Measurements from ENCODE around the gene NCDN.

The NCDN gene

DNA sequence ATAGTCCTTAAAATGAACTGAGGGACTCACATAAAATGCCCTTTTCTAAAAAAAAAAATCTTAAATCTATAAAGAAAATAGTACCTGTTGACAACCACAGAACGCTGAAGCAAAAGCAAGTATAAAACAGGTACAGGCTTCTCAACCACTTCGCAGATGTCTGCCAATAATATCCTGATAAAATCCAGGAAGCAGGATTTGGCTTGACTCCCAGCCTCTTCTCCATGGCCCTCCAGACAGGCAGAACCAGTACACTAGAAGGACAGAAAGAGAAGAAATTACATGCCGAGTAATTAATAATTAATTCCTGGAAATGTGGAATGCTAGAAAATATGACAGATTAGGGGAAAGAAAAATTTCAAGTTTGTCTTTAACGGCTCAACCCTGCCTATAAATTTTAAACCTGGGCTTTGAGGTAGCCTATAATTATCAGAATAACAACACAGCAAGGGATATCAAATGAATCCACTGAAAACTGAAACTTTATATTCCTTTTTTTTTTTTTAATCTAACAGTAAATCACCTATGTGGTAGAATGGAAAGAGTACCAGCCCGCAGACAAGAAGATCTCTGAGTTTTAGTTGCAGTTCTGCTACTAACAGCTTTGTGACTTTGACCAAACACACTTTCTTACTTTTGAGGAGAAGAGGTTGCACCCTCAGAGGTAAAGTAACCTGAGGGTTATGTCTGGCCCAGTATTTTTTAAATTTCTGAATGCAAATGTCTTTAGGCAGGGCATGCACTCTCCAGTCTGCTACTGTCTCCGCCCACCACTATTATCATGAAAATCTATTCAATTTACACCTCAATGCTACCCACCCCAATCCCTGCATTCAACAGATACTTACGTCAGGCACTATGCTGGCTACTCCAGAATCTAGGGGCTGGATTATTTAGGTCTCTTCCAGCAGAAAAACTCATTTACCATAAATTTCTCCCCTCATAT is 3.1 kb upstream of the NCDN start:
- DNase-seq (ENCODE audit: low read depth, low spot score) = no peak

DNA sequence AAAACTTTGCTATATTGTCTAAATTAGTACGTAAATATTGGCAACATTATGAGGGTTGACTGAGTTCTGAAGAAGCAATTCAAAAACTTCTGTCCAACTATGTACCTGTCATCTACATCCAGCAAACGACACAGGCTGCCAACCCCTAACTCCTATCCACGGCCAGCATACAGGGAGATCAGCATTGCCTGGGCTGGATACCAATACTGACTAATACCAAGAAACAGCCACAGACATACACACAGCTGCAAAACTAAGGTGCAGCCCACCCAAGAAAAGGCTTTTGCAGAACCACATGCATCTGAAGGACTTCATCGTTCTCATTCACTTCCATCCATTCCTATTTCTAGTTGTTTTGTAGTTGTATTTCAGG is 2.4 kb upstream of the NCDN start:
- DNase-seq (ENCODE audit: low read depth, low spot score) = no peak

DNA sequence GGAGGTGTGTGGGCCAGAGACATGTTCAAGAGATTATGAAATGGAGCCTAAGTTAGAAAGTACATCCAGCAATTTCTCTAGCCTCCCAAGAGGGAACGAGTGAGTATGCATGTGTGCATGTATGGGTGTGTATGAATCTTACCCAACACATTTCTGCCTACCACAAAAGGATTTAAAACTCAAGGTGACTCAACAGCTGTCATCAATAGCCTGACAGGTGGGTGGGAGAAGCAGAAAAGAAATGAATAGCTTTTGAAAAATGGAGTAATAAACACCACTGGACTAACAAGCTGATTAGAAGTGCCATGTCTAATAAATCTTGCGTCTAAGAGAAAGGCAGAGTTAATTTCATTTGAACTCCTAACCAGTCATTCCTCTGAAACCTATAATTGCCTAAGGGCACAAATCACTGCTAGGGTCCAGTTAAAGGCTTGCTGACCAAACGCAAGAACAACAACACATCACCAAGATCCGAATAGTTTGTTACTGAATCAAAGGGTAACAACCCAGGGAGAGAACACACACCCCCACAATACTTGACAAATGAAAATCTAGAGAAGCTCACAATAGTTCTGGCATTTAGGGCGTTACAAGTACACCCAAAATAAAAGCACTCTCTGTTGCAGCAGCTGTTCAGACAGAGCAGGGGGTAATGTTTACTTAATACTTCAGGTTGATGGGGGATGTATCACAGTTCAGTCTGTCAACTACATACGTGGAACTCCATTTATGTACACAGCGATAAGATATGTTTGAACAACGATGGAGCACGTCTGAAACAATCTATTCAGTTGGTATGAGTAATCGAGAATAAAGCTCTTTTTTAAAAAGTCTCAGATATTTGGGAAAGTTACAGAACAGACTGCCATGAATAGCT is 1.8 kb upstream of the NCDN start:
- DNase-seq (ENCODE audit: low read depth, low spot score) = no peak

DNA sequence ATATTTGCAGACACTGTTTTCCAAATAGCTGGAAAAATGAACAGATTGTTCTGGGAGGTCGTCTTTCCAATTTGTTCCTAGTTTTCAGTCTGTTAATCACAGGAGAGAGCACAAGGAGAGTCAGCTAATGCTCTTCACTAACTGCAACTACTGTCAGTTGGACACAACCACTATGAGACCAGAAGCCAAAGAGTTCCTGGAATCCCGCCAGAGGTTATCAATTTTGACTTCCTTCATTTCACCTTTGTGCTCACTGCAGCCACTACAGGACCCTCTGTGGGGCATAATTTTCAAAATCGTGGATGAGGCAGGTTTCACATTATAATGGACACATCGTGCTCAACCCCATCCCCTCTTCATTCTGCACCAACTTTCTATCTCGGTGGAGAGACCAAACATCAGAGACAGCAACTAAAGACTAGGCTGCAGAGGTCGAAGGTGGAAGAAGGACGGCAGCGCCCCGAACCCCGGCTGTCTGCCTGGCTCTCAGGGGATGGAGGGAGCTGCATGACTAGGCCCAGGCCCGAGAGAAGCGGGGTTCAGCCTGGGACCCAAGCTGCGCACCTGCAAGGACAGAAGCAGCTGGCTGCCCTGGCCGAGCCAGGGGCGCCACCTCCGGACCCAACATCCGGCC is 998 bp upstream of the NCDN start:
- DNase-seq (ENCODE audit: low read depth, low spot score) = no peak

DNA sequence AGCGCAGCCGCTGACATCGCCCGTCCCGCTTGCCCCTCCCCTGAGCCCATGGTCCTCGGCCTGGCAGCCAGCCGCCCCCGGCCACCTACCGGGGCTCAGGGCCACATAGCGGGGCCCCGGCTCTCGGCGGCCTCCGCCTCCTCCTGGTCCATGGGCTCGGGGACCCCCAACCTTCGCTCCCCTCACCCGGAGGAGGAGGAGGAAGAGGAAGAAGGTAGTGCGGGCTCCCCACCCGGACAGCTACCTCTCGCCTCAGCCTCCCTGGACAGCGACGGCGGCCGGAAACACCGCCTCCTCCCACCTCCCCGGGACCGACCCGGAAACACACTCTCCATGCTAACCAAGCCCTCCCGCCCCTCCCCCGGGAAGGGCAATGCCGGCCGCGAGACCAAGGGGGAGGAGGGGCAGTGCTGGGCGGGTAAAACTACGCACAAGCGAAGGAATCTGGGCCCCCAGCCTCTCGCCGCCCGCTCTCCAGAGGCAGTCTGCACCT is 435 bp upstream of the NCDN start, which contains the start of gene KIAA0319L:
Gene KIAA0319L, minus strand, starts transcription at position 286 of the 493 bp plus-strand sequence. CDS start 2,912 bp downstream, outside the sequence.
- DNase-seq (ENCODE audit: low read depth, low spot score) = no peak

DNA sequence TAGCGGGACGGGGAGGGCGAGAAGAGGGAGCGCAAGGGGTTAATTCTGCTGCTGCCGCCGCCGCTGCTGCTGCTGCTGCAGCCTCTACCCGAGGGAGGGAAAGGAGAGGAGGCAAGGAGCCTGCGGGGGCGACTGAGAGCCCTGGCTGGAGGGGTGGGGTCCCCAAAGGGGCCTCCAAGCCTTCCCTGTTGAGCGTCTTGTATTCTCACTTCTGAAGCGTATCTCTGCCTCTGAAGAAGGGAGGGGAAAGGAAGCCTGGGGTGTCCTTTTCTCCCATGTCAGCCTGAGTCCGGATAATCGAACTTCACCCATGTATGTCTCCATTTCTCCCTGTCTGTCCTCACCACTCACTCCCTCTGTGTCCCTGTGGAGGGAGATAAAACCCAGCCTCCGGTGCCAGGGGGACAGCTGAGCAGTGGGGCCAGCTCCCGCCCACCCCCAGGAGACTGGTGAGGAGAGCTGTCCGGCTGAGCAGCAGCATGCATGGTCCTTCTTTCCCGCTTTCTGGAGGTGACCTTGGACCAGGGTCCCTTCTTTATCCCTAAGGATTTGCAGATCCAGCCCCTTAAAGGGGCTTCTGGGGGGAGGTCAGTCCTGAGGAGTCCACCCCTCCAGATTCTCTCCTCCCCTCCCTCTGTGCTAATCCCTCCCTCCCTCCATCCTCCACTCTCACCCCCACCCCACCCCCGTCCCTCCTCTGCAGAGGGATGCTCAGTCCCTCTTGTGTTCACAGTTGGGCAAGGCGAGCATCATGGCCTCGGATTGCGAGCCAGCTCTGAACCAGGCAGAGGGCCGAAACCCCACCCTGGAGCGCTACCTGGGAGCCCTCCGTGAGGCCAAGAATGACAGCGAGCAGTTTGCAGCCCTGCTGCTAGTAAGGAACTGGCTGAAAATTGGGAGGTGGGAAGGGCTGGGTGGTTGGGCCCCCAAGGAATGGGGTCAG is 1.0 kb downstream of the NCDN start:
- DNase-seq (ENCODE audit: low read depth, low spot score) = no peak

DNA sequence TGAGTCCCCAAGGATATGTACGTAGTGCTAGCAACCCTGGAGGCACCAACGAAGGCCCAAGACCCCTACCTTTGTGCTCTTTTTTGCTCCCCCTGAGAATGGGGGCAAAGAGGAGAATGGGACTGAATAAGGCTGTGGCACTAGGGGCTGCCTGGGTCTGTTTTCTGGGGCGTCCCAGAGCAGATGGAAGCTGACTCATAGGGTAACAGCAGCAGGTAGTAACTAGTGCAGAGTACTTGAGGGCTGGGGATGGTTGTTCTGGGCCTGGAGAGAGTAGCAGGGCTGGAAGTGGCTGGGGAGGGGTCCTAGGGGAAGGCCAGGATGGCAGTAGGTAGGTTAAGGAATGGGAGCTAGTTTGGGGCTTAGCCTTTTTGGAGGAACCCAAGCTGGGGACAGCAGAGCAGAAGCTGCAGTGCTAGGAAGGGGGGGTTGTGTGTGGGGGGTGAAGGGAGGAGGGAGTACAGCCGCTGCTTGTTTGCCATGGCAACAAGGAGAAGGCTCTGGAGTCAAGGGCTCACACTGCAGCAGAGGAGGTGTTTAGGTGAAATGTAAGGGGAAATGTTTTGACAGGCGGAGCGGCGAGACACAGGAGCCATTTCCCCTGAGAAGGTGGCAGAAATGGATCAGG is 1.8 kb downstream of the NCDN start:
- no peak for DNase-seq (ENCODE audit: low read depth, low spot score)

DNA sequence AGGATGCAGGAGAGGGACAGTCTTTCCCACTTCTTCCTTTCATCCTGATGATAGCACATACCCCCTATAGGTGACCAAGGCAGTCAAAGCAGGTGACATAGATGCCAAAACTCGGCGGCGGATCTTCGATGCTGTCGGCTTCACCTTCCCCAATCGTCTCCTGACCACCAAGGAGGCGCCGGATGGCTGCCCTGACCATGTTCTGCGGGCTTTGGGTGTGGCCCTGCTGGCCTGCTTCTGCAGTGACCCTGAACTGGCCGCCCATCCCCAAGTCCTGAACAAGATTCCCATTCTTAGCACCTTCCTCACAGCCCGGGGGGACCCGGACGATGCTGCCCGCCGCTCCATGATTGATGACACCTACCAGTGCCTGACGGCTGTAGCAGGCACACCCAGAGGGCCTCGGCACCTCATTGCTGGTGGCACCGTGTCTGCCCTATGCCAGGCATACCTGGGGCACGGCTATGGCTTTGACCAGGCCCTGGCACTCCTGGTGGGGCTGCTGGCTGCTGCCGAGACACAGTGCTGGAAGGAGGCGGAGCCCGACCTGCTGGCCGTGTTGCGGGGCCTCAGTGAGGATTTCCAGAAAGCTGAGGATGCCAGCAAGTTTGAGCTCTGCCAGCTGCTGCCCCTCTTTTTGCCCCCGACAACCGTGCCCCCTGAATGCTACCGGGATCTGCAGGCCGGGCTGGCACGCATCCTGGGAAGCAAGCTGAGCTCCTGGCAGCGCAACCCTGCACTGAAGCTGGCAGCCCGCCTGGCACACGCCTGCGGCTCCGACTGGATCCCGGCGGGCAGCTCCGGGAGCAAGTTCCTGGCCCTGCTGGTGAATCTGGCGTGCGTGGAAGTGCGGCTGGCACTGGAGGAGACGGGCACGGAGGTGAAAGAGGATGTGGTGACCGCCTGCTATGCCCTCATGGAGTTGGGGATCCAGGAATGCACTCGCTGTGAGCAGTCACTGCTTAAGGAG is 2.9 kb downstream of the NCDN start:
- no peak for DNase-seq (ENCODE audit: low read depth, low spot score)

DNA sequence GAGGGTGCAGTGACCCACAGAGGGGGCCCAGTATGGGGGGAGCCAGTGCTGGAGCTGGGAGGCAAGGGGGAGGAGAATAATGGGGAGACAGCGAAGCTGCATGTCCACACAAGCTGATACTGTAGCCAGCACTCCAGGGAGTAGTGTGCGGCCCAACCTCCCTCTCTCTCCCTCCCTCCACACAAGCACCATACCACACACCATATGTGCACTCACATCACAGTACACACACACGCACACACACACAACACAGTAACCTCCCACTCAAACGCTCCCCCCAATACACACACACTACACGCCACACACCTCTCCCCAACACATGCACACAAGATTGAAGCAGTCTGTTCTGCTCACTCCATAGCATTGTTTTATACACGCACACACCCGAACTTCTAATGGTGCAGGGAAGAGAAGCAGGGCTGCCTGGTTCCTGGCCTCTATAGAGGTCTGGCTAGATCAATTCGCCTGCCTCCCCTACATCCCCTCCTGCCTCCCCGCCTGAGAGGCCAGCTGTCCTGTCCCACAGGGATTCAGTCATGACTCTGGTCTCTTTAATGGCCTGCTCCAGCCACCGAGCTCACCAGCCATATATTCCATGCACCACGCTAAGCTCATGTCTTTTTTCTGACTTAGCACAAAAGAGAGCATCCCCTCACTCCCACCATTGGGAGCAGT is 3.8 kb downstream of the NCDN start:
- DNase-seq (ENCODE audit: low read depth, low spot score) = no peak

DNA sequence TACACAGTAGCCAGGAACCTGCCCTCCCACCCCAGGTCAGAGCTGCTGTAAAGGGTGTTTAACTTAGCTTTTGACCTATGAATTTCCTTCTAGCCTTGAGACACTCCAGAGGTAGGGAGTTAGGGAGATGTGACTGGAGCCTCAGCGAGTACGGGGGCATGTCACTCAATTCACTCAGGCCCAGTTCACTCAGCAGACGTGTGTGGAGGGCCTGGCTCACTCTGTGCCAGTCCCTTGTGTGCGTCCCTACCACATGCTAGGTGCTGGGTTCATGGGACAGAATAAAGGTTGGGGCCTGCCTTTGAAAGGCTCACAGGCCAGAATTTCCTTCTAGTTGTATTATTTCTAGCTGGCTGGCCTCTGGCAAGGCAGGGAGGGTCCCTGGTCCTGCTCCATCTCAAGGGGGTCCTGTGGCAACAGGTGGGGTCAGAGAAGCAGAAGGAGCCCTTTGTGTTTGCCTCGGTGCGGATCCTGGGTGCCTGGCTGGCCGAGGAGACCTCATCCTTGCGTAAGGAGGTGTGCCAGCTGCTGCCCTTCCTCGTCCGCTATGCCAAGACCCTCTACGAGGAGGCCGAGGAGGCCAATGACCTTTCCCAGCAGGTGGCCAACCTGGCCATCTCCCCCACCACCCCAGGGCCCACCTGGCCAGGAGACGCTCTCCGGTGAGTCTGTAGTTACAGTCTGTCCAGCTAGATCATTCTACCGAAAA is 4.5 kb downstream of the NCDN start:
- DNase-seq (ENCODE audit: low read depth, low spot score) = no peak

DNA sequence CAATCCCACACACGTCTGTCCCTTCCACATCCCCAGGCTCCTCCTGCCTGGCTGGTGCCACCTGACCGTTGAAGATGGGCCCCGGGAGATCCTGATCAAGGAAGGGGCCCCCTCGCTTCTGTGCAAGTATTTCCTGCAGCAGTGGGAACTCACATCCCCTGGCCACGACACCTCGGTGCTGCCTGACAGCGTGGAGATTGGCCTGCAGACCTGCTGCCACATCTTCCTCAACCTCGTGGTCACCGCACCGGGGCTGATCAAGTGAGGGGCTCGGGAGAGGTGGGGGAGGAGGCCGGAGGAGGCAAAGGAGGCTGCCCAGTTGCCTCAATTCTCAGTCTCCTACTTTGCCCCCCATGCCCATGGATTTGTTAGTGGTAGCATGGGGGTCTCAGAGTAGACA is 5.6 kb downstream of the NCDN start:
- no peak for DNase-seq (ENCODE audit: low read depth, low spot score)

DNA sequence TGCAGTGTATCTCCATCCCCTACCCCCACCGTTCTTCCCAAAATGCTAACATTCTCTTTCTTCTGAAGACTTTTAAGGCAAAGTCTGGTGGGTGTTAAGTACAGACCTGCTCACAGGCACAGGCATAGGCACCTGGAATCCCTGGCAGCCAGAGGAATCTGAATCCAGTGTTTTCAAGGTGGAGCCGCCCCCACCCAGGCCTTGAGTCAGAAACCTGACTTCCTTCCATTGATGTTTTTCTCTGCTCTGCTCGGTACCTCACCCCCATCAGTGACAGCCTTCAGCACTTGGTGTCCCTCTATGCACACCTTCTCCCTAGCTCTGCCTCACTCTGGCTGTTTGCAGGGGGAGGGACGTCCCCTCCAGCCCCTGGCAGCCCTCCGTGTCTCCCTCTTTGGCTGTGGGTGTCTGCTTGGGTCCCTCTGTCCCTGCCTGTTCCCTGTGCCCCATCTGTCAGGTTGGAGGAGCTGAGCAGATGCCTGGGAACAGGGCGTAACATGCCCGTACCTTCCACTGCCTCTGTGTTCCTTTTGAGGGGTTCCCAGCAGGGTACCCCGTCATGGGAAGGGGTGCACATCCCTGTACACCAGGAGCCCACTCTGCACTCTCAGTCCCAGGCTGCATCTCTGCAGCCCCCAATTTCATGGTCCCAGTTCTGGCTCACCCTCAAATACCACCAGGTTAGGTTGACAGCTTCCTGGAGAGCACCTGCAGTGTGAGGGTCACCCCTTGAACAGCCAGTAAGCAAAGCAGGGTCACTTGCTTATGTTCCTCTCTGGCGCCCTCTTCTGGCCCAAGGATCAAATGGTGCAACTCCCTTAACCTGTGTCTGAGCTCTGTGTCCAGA is 6.7 kb downstream of the NCDN start:
- DNase-seq (ENCODE audit: low read depth, low spot score) = peak; percentile 62

DNA sequence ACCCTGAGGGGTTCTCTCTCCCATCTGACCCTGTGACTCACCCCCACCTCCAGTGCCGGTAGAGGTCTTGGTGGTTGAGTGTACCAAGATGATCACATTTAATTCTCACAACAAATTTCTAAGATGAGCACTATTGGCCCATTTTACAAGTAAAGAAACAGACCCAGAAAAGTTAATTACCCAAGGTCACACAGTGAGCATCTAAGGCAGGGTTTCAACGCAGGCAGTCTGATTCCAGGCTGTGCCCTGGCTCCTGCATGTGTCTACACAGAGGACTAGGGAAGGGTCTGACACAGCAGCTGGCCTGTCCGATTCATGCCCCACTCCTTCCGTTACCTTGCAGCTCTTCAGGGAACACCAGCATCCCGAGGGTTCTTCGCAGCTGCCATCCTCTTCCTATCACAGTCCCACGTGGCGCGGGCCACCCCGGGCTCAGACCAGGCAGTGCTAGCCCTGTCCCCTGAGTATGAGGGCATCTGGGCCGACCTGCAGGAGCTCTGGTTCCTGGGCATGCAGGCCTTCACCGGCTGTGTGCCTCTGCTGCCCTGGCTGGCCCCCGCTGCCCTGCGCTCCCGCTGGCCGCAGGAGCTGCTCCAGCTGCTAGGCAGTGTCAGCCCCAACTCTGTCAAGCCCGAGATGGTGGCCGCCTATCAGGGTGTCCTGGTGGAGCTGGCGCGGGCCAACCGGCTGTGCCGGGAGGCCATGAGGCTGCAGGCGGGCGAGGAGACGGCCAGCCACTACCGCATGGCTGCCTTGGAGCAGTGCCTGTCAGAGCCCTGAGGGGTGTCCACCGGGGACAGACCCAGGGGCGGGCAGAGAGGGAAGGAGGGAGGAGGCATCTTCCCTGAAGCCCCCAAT is 7.5 kb downstream of the NCDN start:
- no peak for DNase-seq (ENCODE audit: low read depth, low spot score)

DNA sequence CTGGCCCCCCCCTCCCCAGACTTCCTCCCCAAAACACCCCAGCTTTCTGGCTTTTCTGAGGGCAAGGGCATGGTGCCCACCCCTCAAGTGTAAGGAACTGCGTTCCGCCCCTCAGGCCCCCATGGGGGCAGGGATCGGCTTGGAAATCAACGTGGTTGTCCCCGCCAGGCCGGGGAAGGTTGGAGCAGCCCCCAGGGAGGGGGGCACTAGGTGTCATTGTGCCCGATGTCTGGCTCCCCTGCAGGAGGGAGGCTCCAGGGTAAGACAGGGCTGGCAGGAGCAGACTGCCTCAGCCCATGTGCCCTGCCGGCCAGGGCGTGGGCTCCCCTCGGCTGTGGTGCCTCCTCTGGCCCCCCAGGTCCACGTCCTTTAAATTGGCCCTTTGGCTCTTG is 8.1 kb downstream of the NCDN start:
- no peak for DNase-seq (ENCODE audit: low read depth, low spot score)

DNA sequence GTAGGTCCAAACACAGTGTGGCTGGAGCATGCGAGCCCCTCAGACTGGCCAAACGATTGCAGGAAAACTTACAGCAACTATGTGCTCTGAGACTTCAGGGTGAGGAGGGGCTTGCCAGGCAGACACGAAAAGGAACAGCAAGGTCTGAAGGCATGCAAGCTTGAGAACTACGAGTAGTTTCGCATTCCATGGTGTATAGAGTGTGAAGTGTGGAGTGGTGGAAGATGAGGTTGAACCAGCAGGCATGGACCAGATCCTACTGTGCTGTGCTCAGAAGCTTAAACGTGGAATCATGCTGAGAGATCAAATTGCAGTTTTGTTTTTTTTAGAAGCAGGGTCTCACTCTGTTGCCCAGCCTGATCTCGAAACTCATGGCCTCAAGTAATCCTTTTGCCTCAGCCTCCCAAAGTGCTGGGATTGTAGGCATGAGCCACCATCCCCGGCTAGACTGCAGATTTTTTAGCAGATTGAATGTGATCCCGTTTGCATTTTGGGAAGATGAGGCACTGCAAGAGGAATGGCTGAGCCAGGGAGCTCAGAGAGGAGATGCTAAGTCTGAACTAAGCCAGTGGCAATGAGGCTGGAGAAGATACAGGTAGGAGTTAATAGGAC is 10.5 kb downstream of the NCDN start:
- no peak for DNase-seq (ENCODE audit: low read depth, low spot score)

DNA sequence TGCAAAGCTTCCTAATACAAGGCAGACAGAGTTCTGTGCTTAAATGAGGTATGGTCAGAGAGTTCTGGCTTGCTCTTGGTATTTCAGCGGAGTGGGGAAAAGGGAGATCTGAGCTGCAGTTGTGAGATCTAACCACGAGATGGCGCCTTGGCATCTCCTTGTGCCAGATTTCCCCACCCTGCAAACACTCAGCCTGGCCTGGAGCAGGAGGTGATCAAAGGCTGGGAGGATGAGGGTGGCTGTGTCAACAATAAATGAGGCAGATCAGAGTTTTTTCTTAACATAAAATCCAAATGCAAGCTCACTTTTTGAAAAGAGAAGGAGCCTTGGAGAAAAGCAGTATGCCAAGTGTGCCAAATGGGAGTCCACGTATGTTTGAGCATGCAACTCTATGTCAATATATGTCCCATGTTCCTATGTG is 11.4 kb downstream of the NCDN start:
- DNase-seq (ENCODE audit: low read depth, low spot score) = peak; percentile 55
